ENCODE results near the gene LRIG1.

Gene LRIG1

GRCh38 chr3:66467996-66468735 lies 32.7 kb downstream of the LRIG1 start:
- no peak for DNase-seq

- DNase-seq: no peak
Measured at GRCh38 chr3:66466606-66467270, 34.1 kb downstream of the LRIG1 start.

GRCh38 chr3:66465587-66465986 lies 35.2 kb downstream of the LRIG1 start:
- no peak for DNase-seq

- no peak for DNase-seq
Measured at GRCh38 chr3:66465034-66465433, 35.8 kb downstream of the LRIG1 start.

GRCh38 chr3:66464512-66464894 lies 36.3 kb downstream of the LRIG1 start:
- no peak for DNase-seq

- no peak for DNase-seq
Measured at GRCh38 chr3:66463730-66464511, 36.9 kb downstream of the LRIG1 start.

- DNase-seq: no peak
Measured at GRCh38 chr3:66463054-66463631, 37.7 kb downstream of the LRIG1 start.

- no peak for DNase-seq
Measured at GRCh38 chr3:66457252-66457651, 43.6 kb downstream of the LRIG1 start.

- no peak for DNase-seq
Measured at GRCh38 chr3:66456711-66457173, 44.1 kb downstream of the LRIG1 start.

- no peak for DNase-seq
Measured at GRCh38 chr3:66454464-66454859, 46.4 kb downstream of the LRIG1 start.

- no peak for DNase-seq
Measured at GRCh38 chr3:66453651-66454463, 47.0 kb downstream of the LRIG1 start.

- DNase-seq: no peak
Measured at GRCh38 chr3:66452303-66453011, 48.4 kb downstream of the LRIG1 start.

- no peak for DNase-seq
Measured at GRCh38 chr3:66451766-66452165, 49.1 kb downstream of the LRIG1 start.

GRCh38 chr3:66450390-66451022 lies 50.3 kb downstream of the LRIG1 start:
- DNase-seq: no peak

GRCh38 chr3:66449411-66449974 lies 51.3 kb downstream of the LRIG1 start:
- DNase-seq: no peak

GRCh38 chr3:66444146-66444644 lies 56.6 kb downstream of the LRIG1 start:
- DNase-seq: no peak

- DNase-seq: no peak
Measured at GRCh38 chr3:66443118-66443803, 57.6 kb downstream of the LRIG1 start.

GRCh38 chr3:66442254-66443117 lies 58.3 kb downstream of the LRIG1 start:
- DNase-seq: no peak

GRCh38 chr3:66441692-66442091 lies 59.1 kb downstream of the LRIG1 start:
- no peak for DNase-seq
